PFSK-1 (cell line): ENCODE results near the gene KREMEN2.

Source experiments
- POLR2AphosphoS5 ChIP-seq: IDR thresholded peaks from 2 replicates; pipeline ENCODE4 v1.6.1; 2012; ENCODE audit warnings: low read depth, mild to moderate bottlenecking, control low read depth, low read length, moderate library complexity
- SIN3A ChIP-seq: IDR thresholded peaks from 2 replicates; pipeline ENCODE4 v1.6.1; 2012; ENCODE audit warnings: mild to moderate bottlenecking, low read length, moderate library complexity, borderline replicate concordance; ENCODE audit not compliant: insufficient read depth
- TAF1 ChIP-seq: IDR thresholded peaks from 2 replicates; pipeline ENCODE4 v1.6.1; 2012; ENCODE audit warnings: low read length, control low read depth, borderline replicate concordance; ENCODE audit not compliant: insufficient read depth
- TF ChIP-seq, protein P1 (sequence below), 2 experiments: IDR thresholded peaks; 2 replicates each; pipeline versions ENCODE4 v1.6.1 to v1.8.0; 2011 to 2012; ENCODE audit warnings: low read depth in 2 of 2, low read length in 2 of 2, control low read depth in 1 of 2, inconsistent platforms in 1 of 2, mild to moderate bottlenecking in 1 of 2, moderate library complexity in 1 of 2; ENCODE audit not compliant: insufficient read depth in 1 of 2

- no peak for TF ChIP-seq TAF1
- TF ChIP-seq SIN3A, result no peak
- no peak for TF ChIP-seq POLR2AphosphoS5
- TF ChIP-seq, protein P1, sequence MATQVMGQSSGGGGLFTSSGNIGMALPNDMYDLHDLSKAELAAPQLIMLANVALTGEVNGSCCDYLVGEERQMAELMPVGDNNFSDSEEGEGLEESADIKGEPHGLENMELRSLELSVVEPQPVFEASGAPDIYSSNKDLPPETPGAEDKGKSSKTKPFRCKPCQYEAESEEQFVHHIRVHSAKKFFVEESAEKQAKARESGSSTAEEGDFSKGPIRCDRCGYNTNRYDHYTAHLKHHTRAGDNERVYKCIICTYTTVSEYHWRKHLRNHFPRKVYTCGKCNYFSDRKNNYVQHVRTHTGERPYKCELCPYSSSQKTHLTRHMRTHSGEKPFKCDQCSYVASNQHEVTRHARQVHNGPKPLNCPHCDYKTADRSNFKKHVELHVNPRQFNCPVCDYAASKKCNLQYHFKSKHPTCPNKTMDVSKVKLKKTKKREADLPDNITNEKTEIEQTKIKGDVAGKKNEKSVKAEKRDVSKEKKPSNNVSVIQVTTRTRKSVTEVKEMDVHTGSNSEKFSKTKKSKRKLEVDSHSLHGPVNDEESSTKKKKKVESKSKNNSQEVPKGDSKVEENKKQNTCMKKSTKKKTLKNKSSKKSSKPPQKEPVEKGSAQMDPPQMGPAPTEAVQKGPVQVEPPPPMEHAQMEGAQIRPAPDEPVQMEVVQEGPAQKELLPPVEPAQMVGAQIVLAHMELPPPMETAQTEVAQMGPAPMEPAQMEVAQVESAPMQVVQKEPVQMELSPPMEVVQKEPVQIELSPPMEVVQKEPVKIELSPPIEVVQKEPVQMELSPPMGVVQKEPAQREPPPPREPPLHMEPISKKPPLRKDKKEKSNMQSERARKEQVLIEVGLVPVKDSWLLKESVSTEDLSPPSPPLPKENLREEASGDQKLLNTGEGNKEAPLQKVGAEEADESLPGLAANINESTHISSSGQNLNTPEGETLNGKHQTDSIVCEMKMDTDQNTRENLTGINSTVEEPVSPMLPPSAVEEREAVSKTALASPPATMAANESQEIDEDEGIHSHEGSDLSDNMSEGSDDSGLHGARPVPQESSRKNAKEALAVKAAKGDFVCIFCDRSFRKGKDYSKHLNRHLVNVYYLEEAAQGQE (IDR thresholded peaks at IDR 0.05; ENCODE audit: insufficient read depth in 1 of 2, low read depth in 2 of 2, low read length in 2 of 2), result no peak
These were observed 39.7 kb downstream of the KREMEN2 start for GRCh38 chr16:3003582-3004270.
